ENCODE measurements around the gene CHRNA3.
"Not testable (repeated sequence)": the region's sequence is repeated elsewhere in the genome, so short reads cannot be mapped to it uniquely, and the experiment has no call there.

Gene CHRNA3

GRCh38 chr15:78618064-78618463, 2.7 kb downstream of the CHRNA3 start:
- TF ChIP-seq CTCF (conservative IDR thresholded peaks at IDR 0.05; ENCODE audit: low read depth, low read length): no peak
- DNase-seq (ENCODE audit: low read depth): no peak
- no peak overlapping the region for H3K4me3 ChIP-seq (ENCODE audit: low read length)

DNA sequence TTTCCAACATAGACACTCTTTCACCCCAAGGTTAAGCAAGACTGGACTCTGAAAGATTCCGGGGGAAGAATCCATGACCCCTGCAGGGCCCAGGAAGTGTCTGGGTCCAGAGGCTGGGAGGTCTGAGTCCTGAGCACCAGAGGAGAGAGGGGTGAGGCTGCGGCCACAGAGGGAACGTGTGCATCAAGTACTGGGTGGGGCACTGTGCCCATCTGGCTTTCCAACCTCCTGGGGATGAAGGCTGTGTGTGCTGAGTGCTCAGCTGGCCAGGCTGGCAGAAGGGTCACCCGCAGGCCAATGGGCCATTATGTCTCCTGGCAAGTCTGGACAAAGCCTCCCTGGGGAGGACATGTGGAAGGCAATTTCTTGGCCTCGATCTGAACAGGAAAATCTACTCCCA, 3.3 kb downstream of the CHRNA3 start:
- no peak for TF ChIP-seq CTCF (conservative IDR thresholded peaks at IDR 0.05; ENCODE audit: low read depth, low read length)
- no peak overlapping the region for H3K4me3 ChIP-seq (ENCODE audit: low read length)
- no peak for DNase-seq (ENCODE audit: low read depth)

GRCh38 chr15:78617076-78617475, 3.7 kb downstream of the CHRNA3 start:
- no peak for TF ChIP-seq CTCF (conservative IDR thresholded peaks at IDR 0.05; ENCODE audit: low read depth, low read length)
- no peak overlapping the region for H3K4me3 ChIP-seq (ENCODE audit: low read length)
- DNase-seq (ENCODE audit: low read depth): no peak

- no peak for TF ChIP-seq CTCF (conservative IDR thresholded peaks at IDR 0.05; ENCODE audit: low read depth, low read length)
- DNase-seq (ENCODE audit: low read depth): no peak
- H3K4me3 ChIP-seq (ENCODE audit: low read length): no peak overlapping the region
These were observed 4.3 kb downstream of the CHRNA3 start for GRCh38 chr15:78616506-78616905.

DNA sequence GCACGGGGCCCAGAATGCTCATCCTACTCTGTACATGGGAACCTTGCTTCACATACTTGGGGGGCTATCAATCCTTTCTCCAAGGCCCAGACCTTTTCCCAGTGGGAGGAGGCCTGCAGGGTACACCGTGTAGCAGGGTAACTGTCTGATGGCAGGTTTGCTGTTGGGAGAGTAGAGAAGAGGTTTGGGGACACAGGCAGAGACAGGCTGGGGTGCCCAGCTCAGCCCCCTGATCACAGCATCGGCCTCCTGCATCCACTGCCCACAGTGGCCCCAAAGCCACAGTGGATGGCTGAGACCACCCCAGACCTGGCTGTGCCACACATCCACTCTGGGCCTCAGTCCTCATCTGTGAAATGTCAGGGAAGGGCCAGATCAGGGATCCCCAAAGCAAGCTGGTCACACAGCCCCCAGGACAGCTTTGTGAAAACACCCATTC, 5.6 kb downstream of the CHRNA3 start:
- TF ChIP-seq CTCF (conservative IDR thresholded peaks at IDR 0.05; ENCODE audit: low read depth, low read length): no peak
- H3K4me3 ChIP-seq (ENCODE audit: low read length): no peak overlapping the region
- DNase-seq (ENCODE audit: low read depth): no peak

- no peak for DNase-seq (ENCODE audit: low read depth)
- TF ChIP-seq CTCF (conservative IDR thresholded peaks at IDR 0.05; ENCODE audit: low read depth, low read length): no peak
- no peak overlapping the region for H3K4me3 ChIP-seq (ENCODE audit: low read length)
These were observed 6.8 kb downstream of the CHRNA3 start for GRCh38 chr15:78614021-78614420.

DNA sequence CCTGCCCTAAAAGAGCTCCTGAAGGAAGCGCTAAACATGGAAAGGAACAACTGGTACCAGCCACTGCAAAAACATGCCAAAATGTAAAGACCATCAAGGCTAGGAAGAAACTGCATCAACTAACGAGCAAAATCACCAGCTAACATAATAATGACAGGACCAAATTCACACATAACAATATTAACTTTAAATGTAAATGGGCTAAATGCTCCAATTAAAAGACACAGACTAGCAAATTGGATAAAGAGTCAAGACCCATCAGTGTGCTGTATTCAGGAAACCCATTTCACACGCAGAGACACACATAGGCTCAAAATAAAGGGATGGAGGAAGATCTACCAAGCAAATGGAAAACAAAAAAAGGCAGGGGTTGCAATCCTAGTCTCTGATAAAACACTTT, 11.2 kb downstream of the CHRNA3 start:
- DNase-seq (ENCODE audit: low read depth); H3K4me3 ChIP-seq (ENCODE audit: low read length): not testable (repeated sequence)

- no peak for TF ChIP-seq CTCF (conservative IDR thresholded peaks at IDR 0.05; ENCODE audit: low read depth, low read length)
- no peak for DNase-seq (ENCODE audit: low read depth)
- H3K4me3 ChIP-seq (ENCODE audit: low read length): no peak overlapping the region
These were observed 15.1 kb downstream of the CHRNA3 start for GRCh38 chr15:78605680-78606079.

Measured in retinal pigment epithelial cell (primary cell).